Neural cell (in vitro differentiated cells): ENCODE data around the gene SCARB1.

Source experiments
- EP300 ChIP-seq: fragments of 450-650 bp; conservative IDR thresholded peaks from 2 replicates; pipeline ENCODE4 v1.6.1; 2014; ENCODE audit warnings: antibody characterized with exemption, mild to moderate bottlenecking, moderate library complexity; ENCODE audit not compliant: poor library complexity, severe bottlenecking
- EZH2 ChIP-seq: fragments of 200-600, 300-800 bp; shearing (Covaris generic), sonication (generic); IDR thresholded peaks from 2 replicates; pipeline ENCODE4 v1.6.1; 2014; ENCODE audit warnings: antibody characterized with exemption, low read length, borderline replicate concordance, mild to moderate bottlenecking; ENCODE audit not compliant: insufficient read depth, poor library complexity, severe bottlenecking
- POLR2AphosphoS5 ChIP-seq: IDR thresholded peaks from 2 replicates; pipeline ENCODE4 v1.6.1; 2012
- SMC3 ChIP-seq: fragments of 450-650 bp; conservative IDR thresholded peaks from 2 replicates; pipeline ENCODE4 v1.6.1; 2014; ENCODE audit warnings: antibody characterized with exemption, mild to moderate bottlenecking, moderate library complexity; ENCODE audit not compliant: poor library complexity
- TAF1 ChIP-seq: IDR thresholded peaks from 2 replicates; pipeline ENCODE4 v1.6.1; 2012; ENCODE audit warnings: low read depth
- TF ChIP-seq, protein P1 (sequence below): fragments of 450-650 bp; IDR thresholded peaks from 2 replicates; pipeline ENCODE4 v1.5.1; 2014; ENCODE audit warnings: antibody characterized with exemption, mild to moderate bottlenecking, moderate library complexity; ENCODE audit not compliant: poor library complexity, severe bottlenecking
- TF ChIP-seq, protein P2 (sequence below): IDR thresholded peaks from 2 replicates; pipeline ENCODE4 v1.6.1; 2012; ENCODE audit warnings: borderline replicate concordance

DNA sequence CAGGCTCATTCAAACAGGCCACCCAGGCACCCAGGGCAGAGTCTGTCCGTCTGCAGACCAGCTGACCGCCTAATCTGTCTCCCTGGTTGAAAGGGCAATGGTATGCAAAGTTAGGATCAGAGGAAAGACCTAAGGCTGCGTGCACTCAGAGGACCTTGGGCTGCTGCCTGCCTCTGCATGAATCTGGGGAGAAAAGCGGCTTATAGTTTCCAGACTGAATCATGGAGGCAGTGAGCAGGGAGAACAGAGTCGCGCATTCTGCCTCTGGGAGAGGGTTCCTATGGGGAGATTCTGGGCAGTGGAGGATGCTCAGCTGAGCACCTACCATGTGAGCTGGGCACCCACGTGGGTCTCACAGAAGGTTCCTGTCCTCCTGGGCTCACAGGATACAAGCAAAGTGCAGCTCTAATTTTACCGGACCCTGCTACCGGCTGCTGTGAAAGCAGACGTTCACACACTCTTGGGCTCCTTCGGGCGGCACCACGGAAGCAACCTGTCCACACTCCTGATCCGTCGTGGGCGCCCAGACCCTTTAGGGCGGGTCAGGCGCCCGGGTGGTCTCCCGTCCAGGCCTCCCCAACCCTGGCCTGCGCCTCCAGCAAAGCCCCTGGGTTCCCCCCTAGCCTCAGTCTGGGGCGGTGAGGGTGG, 772 bp downstream of the SCARB1 start:
- TF ChIP-seq, protein P1, sequence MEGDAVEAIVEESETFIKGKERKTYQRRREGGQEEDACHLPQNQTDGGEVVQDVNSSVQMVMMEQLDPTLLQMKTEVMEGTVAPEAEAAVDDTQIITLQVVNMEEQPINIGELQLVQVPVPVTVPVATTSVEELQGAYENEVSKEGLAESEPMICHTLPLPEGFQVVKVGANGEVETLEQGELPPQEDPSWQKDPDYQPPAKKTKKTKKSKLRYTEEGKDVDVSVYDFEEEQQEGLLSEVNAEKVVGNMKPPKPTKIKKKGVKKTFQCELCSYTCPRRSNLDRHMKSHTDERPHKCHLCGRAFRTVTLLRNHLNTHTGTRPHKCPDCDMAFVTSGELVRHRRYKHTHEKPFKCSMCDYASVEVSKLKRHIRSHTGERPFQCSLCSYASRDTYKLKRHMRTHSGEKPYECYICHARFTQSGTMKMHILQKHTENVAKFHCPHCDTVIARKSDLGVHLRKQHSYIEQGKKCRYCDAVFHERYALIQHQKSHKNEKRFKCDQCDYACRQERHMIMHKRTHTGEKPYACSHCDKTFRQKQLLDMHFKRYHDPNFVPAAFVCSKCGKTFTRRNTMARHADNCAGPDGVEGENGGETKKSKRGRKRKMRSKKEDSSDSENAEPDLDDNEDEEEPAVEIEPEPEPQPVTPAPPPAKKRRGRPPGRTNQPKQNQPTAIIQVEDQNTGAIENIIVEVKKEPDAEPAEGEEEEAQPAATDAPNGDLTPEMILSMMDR = no peak
- TF ChIP-seq POLR2AphosphoS5 (no peak), SMC3 (no peak), EP300 (no peak), TAF1 (no peak), EZH2 (no peak)
- TF ChIP-seq, protein P2, sequence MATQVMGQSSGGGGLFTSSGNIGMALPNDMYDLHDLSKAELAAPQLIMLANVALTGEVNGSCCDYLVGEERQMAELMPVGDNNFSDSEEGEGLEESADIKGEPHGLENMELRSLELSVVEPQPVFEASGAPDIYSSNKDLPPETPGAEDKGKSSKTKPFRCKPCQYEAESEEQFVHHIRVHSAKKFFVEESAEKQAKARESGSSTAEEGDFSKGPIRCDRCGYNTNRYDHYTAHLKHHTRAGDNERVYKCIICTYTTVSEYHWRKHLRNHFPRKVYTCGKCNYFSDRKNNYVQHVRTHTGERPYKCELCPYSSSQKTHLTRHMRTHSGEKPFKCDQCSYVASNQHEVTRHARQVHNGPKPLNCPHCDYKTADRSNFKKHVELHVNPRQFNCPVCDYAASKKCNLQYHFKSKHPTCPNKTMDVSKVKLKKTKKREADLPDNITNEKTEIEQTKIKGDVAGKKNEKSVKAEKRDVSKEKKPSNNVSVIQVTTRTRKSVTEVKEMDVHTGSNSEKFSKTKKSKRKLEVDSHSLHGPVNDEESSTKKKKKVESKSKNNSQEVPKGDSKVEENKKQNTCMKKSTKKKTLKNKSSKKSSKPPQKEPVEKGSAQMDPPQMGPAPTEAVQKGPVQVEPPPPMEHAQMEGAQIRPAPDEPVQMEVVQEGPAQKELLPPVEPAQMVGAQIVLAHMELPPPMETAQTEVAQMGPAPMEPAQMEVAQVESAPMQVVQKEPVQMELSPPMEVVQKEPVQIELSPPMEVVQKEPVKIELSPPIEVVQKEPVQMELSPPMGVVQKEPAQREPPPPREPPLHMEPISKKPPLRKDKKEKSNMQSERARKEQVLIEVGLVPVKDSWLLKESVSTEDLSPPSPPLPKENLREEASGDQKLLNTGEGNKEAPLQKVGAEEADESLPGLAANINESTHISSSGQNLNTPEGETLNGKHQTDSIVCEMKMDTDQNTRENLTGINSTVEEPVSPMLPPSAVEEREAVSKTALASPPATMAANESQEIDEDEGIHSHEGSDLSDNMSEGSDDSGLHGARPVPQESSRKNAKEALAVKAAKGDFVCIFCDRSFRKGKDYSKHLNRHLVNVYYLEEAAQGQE = no peak
